Breast epithelium (tissue), 3 donors: Measurements from ENCODE around the gene HHEX.

Experiments used
- POLR2A ChIP-seq: fragments of 450-650 bp; IDR thresholded peaks from one replicate; pipeline ENCODE4 v1.6.1; 2016; ENCODE audit warnings: antibody characterized with exemption, mild to moderate bottlenecking, moderate library complexity
- POLR2AphosphoS5 ChIP-seq, 3 donors: sonication (generic); formaldehyde crosslinking; IDR thresholded peaks; one replicate each; pipeline ENCODE4 v1.6.1; 2017; ENCODE audit warnings: antibody characterized with exemption in 3 of 3
- TF ChIP-seq, protein P1 (sequence below), 3 donors: fragments of 450-650 bp; IDR thresholded peaks; one replicate each; pipeline ENCODE4 v1.5.1; 2016 to 2017; ENCODE audit warnings: antibody characterized with exemption in 3 of 3, mild to moderate bottlenecking in 3 of 3, moderate library complexity in 3 of 3

- TF ChIP-seq POLR2AphosphoS5 (IDR thresholded peaks at IDR 0.05) (no peak), POLR2A (no peak)
- TF ChIP-seq, protein P1, sequence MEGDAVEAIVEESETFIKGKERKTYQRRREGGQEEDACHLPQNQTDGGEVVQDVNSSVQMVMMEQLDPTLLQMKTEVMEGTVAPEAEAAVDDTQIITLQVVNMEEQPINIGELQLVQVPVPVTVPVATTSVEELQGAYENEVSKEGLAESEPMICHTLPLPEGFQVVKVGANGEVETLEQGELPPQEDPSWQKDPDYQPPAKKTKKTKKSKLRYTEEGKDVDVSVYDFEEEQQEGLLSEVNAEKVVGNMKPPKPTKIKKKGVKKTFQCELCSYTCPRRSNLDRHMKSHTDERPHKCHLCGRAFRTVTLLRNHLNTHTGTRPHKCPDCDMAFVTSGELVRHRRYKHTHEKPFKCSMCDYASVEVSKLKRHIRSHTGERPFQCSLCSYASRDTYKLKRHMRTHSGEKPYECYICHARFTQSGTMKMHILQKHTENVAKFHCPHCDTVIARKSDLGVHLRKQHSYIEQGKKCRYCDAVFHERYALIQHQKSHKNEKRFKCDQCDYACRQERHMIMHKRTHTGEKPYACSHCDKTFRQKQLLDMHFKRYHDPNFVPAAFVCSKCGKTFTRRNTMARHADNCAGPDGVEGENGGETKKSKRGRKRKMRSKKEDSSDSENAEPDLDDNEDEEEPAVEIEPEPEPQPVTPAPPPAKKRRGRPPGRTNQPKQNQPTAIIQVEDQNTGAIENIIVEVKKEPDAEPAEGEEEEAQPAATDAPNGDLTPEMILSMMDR (IDR thresholded peaks at IDR 0.05), result no peak
Observed at GRCh38 chr10:92677708-92678107, 12.0 kb upstream of the HHEX start.
